Measurements from ENCODE around the gene RAB36. TPM values are rescaled to one million over a fixed set of nuclear protein-coding genes. Genes with fewer than 3 reads are reported as not detected.
"Not testable (repeated sequence)": the region's sequence is repeated elsewhere in the genome, so short reads cannot be mapped to it uniquely, and the experiment has no call there.

Gene RAB36
- polyA plus RNA-seq, 1 experiment, result 10.1 TPM

GRCh38 chr22:23132376-23133091 lies 12.7 kb upstream of the RAB36 start:
- Histone ChIP-seq H3K36me3 (ENCODE audit: control insufficient read depth, insufficient read depth, low read length) (no peaks in the 10 kb centered on the region), H3K27me3 (ENCODE audit: control insufficient read depth, insufficient read depth, low read length) (0 out of 2 replicates have a peak, but pooled peaks cover 3% of the 10 kb centered on the region), H3K4me3 (ENCODE audit: low read depth, low read length) (no peak overlapping the region)
- ChIA-PET CTCF (interaction anchor here (0.9 to 15.2 kb wide), 6 partner anchors 12 to 283 kb away, joined by 3 to 425 read pairs (median 4); partner anchors contain the start of gene RAB36), POLR2A (interaction anchor here (0.6 kb wide), 1 partner anchor 107 kb away, joined by 4 read pairs; no protein-coding TSS in a partner anchor)
- no peak for DNase-seq (ENCODE audit: low read depth)
- no peak for TF ChIP-seq CTCF (IDR thresholded peaks at IDR 0.05; ENCODE audit: insufficient read depth, low read depth, low read length)

GRCh38 chr22:23133922-23134321 lies 11.4 kb upstream of the RAB36 start:
- DNase-seq (ENCODE audit: low read depth), result no peak
- ChIA-PET CTCF (interaction anchor here (1.1 to 15.2 kb wide), 5 partner anchors 13 to 285 kb away, joined by 3 to 425 read pairs (median 17); no protein-coding TSS in a partner anchor), POLR2A (no interaction called here)
- H3K27me3 ChIP-seq (ENCODE audit: control insufficient read depth, insufficient read depth, low read length), result 0 out of 2 replicates have a peak, but pooled peaks cover 3% of the 10 kb centered on the region
- no peak for TF ChIP-seq CTCF (IDR thresholded peaks at IDR 0.05; ENCODE audit: insufficient read depth, low read depth, low read length)
- no peaks in the 10 kb centered on the region for H3K36me3 ChIP-seq (ENCODE audit: control insufficient read depth, insufficient read depth, low read length)
- no peak overlapping the region for H3K4me3 ChIP-seq (ENCODE audit: low read depth, low read length)

- DNase-seq (ENCODE audit: low read depth); H3K4me3 ChIP-seq (ENCODE audit: low read depth, low read length); H3K36me3 ChIP-seq (ENCODE audit: control insufficient read depth, insufficient read depth, low read length); H3K27me3 ChIP-seq (ENCODE audit: control insufficient read depth, insufficient read depth, low read length); POLR2A ChIA-PET: not testable (repeated sequence)
- CTCF ChIA-PET, result interaction anchor here (0.6 to 2.4 kb wide), 3 partner anchors 9 to 178 kb away, joined by 3 to 20 read pairs (median 12); no protein-coding TSS in a partner anchor
These were observed 8.3 kb upstream of the RAB36 start for GRCh38 chr22:23136991-23137390.

GRCh38 chr22:23137468-23137867 lies 7.8 kb upstream of the RAB36 start:
- 0 out of 2 replicates have a peak, but pooled peaks cover 1% of the 10 kb centered on the region for H3K27me3 ChIP-seq (ENCODE audit: control insufficient read depth, insufficient read depth, low read length)
- no peak overlapping the region for H3K4me3 ChIP-seq (ENCODE audit: low read depth, low read length)
- TF ChIP-seq CTCF (IDR thresholded peaks at IDR 0.05; ENCODE audit: insufficient read depth, low read depth, low read length), result no peak
- no peaks in the 10 kb centered on the region for H3K36me3 ChIP-seq (ENCODE audit: control insufficient read depth, insufficient read depth, low read length)
- DNase-seq (ENCODE audit: low read depth), result no peak
- ChIA-PET CTCF (interaction anchor here (0.6 to 2.4 kb wide), 5 partner anchors 9 to 181 kb away, joined by 3 to 20 read pairs (median 12); no protein-coding TSS in a partner anchor), POLR2A (no interaction called here)

- CTCF ChIA-PET, result interaction anchor here (0.7 to 2.4 kb wide), 5 partner anchors 9 to 182 kb away, joined by 3 to 20 read pairs (median 12); no protein-coding TSS in a partner anchor
- Histone ChIP-seq H3K27me3 (ENCODE audit: control insufficient read depth, insufficient read depth, low read length) (0 out of 2 replicates have a peak, but pooled peaks cover 1% of the 10 kb centered on the region), H3K4me3 (ENCODE audit: low read depth, low read length) (no peak overlapping the region), H3K36me3 (ENCODE audit: control insufficient read depth, insufficient read depth, low read length) (no peaks in the 10 kb centered on the region)
- DNase-seq (ENCODE audit: low read depth), result no peak
- POLR2A ChIA-PET, result interaction anchor here (0.5 kb wide), 1 partner anchor 1390 kb away, joined by 3 read pairs; no protein-coding TSS in a partner anchor
- TF ChIP-seq CTCF (IDR thresholded peaks at IDR 0.05; ENCODE audit: insufficient read depth, low read depth, low read length), result no peak
These were observed 7.2 kb upstream of the RAB36 start for GRCh38 chr22:23137905-23138561.
